GM19324 (cell line): ENCODE measurements around the gene GPR108.
"Not testable (repeated sequence)": the region's sequence is repeated elsewhere in the genome, so short reads cannot be mapped to it uniquely, and the experiment has no call there.

Source experiments
- ATAC-seq: cut with Tn5 transposase; IDR thresholded peaks from one replicate; pipeline ENCODE4 v1.9.1; 2021; ENCODE audit warnings: mild to moderate bottlenecking, moderate library complexity; ENCODE audit not compliant: unreplicated experiment, low FRiP score

The GPR108 gene

DNA sequence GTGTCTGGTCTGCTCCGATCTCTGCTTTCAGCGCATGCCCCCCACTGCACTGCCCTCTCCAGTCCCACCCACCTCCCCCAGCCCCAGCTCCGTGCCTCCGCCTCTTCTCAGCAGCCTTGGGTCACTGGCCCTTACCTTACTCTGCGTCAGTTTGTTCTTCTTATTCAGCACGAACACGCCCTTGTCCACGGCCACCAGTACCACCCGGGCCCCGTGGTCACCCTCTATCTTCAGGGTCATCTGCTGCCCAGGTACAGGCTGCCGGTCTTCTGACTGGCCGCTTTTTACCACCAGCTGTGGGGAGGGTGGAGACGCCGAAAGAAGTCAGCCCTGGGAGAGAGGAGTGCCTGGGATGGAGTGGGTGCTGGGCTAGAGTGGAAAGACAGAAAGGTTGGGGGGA, 27.8 kb downstream of the GPR108 start:
- ATAC-seq: no peak

DNA sequence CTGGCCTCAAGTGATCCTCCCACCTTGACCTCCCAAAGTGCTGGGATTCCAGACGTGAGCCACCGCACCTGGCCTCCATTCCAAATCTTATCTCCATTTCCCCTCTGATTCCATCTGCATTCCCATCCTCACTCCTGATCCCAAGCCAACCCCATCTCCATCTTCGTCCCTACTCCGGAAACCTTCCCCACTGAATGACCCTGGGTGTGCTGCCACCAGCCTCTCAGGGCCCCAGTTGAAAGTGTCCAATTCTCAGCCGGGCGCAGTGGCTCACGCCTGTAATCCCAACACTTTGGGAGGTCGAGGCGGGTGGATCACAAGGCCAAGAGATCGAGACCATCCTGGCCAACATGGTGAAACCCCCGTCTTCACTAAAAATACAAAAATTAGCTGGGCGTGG, 28.5 kb downstream of the GPR108 start:
- ATAC-seq: not testable (repeated sequence)

DNA sequence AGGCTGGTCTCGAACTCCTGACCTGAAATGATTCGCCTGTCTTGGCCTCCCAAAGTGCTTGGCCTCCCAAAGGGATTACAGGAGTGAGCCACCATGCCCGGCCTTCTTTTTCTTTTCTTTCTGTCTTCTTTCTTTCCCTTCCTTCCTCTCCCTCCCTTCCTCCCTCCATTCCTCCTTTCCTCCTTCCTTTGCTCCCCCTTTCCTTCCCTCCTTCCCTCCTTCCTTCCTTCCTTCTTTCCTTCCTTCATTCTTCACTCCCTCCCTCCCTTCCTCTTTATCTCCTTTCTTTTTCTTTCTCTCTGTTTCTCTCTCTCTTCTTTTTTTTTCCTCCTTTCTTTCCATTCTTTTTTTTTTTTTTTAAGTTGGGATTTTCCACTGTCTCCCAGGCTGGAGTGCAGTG, 29.0 kb downstream of the GPR108 start:
- ATAC-seq: no peak

DNA sequence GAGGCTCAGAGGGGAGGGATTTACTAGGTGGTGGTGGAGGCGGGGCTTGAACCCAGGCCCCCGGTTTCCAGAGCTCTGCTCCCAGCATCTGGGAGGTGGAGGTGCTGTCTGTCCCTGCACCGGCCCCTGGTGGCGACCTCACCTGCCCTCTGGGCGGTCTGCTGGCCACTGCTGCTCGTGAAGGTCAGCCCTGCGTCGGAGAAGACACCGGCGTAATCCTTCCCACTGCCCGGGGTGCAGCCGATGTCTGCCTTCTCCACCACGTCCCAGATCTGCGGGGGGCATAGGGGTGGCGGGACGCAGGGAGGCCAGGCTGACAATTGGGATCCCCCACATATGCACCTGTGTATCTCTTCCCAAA, 29.7 kb downstream of the GPR108 start:
- ATAC-seq: no peak

DNA sequence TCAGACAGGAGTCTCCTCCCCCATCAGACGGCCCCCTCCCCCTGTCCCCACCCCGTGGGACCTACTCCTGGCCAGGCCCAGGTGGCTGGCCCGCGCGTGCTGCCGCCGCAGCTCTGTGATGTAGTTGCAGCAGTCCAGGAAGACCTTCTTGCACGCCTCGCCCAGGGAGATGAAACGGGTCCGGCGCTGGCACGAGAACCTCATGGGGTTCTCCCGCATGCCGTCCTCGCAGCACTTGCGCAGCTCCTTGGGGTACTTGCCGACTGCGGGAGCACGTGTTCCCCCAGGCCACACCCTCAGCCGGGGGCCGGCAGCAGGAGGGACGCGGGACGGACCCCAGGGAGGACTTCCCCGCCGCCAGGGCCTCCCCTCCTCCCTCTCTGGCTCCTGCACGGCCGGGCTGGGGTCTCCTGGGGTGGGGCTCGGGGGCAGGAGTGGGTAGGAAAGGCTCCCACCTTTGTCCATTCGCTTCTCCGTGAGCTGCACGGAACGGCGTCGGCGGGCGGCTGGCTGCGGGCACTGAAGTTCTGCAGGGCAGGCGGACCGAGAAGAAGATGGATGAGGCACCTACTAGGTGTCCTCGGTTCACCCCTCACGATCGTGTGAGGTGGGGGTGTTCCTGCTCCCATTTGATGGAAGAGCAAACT, 30.2 kb downstream of the GPR108 start:
- ATAC-seq: no peak

DNA sequence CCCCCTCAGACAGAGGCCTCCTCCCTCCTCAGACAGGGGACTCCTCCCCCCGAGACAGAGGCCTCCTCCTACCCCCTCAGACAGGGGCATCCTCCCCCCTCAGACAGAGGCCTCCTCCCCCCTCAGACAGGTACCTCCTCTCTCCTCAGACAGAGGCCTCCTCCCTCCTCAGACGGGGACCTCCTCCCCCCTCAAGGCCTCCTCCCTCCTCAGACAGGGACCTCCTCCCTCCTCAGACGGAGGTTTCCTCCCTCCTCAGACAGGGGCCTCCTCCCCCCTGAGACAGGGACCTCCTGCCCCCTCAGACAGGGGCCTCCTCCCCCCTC, 30.8 kb downstream of the GPR108 start:
- no peak for ATAC-seq

DNA sequence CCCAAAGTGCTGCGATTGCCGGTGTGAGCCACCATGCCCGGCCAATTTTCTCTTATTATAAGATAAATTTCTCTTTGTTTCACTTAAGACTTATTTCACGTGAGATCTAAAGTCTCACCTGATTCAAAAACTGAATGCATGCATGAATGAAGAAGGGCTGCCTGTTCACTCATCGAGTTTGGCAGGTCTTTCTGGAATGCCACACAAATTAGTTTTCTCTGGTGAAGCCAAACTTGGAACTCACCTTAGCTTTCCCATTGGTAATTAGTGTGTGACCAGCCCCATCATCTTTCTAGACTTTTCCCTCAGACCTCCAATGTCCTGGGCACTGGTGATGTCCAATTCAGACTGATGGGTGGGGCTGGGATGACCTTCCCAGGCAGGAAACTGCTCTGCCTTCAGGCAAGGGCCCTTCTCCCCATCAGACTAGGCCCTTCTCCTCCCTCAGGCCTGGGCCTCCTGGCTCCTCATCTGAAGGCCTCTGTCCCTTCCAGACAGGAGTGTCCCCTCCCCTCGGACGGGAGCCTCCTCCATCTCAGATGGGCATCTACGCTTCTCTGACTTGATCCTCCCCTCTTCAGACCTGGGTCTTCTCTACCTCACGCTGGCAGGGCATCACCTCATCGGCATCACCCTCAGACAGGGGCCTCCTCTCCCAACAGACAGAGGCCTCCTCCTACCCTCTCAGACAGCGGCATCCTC, 31.3 kb downstream of the GPR108 start:
- ATAC-seq: no peak

DNA sequence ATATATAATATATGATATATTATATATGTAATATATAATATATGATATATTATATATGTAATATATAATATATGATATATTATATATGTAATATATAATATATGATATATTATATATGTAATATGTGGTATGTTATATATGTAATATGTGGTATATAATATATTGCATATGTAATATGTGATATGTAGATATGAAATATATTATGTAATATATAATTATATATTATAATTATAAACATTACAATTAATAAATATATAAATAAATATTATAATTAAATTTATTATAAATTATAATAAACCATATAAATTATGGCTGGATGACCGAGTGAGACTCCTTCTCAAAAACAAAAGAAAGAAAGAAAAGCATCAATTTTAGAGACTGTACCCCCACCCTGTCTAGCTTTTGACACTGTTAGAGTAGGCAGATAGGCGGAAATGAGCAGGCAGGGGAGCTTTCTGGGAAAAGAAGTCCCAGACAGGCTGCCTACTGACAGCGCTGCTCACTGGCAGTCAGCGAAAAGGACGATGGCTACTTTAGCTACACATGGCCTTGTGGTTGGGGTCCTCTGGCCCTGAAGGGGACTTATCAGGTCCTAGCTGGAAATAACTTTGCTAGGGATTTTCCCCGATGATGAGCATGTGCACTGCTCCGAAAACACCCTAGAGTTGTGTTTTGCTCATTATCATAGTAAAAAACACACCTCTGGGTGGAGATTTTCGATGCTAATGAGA, 36.6 kb downstream of the GPR108 start:
- no peak for ATAC-seq

DNA sequence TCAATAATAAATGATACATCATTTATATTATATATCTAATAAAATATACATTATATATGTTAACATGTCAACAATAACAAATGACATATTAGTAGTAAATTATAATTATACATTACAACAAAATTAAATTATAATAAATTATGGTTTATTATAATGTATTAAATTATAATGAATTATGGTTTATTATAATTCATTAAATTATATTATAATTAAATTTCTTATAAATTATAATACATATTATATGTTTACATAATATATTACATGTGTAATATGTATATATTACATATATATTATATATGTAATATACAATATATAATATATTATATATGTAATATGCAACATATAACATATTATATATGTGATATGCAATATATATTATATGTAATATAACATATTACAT, 37.4 kb downstream of the GPR108 start:
- ATAC-seq: no peak

DNA sequence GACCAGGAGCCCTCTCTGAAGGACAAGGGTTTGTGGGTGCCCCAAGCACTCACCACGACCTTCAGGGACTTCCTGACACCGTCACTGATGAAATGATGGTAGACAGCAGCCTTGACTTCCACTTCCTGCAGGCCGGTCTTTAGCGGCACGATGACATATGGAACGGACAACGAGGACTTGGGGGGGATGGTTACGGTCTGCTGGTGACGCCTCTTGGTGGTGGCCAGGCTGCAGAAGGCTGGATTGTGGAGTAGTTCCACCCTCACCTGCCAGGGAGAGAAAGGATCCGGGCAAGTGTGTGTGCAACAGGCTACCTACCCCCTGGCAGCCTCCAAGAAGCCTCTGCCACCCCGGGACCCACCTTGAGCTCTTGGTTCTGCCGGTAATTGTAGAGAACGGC, 40.1 kb downstream of the GPR108 start:
- no peak for ATAC-seq

DNA sequence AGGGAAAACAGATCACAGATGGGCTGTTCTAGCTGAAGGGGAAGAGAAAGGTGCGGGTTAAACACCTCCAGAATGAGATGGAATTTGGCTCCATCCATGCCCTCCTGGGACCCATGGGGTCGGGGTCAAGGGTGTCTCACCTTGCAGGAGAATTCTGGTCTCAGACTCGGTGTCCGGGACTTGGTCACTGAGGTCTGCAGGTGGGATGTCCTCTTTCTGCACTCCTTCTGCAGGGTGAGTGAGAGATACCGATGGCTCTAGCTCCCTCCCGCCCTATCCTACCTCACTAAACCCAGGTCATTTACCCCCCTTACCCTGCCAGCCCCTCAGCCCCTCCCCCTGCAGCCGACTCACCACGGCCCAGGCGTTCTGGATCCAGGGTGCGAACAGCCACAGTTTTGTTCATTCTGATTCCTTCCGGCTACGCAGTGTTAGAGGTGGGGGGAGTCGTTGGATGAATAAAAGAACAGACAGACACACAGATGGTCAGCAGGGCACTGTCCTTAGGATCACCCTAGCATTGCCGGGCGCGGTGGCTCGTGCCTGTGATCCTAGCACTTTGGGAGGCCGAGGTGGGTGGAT, 41.0 kb downstream of the GPR108 start:
- no peak for ATAC-seq

DNA sequence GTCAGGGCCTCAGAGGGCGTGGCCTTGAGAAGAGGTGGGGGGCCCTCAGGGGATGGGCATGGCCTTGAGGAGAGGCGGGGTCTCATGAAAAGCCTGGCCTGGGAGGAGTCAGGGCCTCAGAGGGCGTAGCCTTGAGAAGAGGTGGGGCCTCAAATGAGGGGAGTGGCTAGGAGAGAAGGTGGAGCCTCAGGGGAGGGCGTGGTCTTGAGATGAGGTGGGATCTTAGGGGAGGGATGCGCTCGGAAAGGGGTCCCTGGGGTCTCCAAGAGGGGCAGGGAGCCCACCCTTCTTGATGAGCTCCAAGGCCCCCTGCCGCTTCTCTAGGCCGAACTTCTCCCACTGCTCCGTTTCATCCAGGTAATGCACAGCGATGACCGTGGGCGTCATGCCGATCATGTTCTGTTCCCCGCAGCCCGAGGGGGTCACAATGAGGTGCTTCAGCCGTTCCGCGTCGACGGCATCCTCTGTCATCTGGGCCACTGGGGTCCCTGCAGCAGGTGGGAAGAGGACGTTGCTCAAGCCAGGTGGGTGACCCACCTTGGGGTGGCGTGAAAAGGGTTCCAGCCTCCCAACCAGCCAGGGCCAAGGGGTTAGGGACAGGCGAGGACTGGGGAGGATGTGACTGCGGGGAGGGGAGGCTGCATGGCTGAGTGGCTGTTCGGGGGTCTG, 43.1 kb downstream of the GPR108 start:
- no peak for ATAC-seq

DNA sequence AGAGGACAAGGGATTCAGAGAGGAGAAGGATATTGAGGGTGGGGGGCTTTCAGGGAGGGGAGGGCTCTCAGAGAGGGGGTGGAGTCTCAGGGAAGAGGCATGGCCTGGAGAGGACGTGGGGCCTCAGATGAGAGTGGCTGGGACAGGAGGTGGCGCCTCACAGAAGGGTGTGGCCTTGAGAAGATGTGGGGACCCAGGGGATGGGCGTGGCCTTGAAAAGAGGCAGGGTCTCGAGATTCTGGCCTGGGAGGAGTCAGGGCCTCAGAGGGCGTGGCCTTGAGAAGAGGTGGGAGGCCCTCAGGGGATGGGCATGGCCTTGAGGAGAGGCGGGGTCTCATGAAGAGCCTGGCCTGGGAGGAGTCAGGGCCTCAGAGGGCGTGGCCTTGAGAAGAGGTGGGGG, 43.7 kb downstream of the GPR108 start:
- ATAC-seq: no peak

DNA sequence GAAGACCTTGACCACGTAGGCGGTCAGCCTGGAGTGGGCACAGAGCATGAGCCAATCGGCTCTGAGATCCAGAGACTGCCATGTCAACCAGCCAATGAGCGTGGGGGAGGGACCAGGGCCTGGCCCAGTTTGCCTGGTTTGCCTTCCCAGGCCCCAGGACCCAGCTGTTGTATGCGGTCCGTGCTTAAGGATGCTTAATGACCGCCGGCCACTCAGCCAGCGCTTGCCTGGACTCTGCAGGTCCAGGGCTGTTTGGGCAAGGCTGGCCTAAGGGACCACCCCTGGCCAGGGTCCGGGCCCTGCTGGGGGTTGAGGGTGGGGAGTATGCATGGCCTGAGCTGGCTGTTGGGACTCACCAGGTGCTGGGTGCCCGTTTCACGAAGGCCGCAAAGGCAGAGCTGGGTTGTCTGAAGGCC, 44.3 kb downstream of the GPR108 start:
- ATAC-seq: no peak

DNA sequence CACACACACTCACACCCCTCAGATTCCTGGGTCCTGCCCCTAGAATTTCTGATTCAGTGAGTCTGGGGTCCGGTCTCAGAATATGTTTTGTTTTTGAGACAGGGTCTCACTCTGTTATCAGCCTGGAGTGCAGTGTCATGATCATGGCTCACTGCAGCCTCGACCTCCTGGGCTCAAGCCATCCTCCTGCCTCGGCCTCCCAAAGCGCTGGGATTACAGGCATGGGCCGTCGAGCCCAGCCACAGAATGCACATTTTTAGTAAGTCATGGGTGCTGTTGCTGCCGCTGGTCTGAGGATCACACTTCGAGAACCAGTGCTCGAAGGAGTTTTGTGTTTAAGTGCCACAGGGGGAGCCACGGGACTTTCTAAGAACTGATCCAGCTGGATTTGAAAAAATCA, 45.4 kb downstream of the GPR108 start:
- ATAC-seq: no peak

DNA sequence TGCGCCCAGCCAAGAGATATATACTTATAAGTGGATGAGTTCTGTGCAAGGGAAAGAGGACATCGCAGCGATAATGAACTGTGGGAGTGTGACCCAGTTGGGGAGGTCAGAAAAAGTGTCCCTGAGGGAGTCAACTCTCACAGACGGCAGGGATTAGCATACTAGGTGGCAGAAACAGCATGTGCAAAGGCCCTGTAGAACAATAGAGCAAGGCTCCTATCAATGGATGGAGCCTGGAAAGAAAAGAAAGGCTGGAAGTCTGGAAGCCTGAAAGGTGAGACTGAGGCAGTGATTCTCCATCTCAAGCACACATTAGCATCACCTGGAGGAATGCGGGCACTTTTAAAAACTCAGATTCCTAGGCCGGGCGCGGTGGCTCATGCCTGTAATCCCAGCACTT, 46.0 kb downstream of the GPR108 start:
- ATAC-seq: no peak

DNA sequence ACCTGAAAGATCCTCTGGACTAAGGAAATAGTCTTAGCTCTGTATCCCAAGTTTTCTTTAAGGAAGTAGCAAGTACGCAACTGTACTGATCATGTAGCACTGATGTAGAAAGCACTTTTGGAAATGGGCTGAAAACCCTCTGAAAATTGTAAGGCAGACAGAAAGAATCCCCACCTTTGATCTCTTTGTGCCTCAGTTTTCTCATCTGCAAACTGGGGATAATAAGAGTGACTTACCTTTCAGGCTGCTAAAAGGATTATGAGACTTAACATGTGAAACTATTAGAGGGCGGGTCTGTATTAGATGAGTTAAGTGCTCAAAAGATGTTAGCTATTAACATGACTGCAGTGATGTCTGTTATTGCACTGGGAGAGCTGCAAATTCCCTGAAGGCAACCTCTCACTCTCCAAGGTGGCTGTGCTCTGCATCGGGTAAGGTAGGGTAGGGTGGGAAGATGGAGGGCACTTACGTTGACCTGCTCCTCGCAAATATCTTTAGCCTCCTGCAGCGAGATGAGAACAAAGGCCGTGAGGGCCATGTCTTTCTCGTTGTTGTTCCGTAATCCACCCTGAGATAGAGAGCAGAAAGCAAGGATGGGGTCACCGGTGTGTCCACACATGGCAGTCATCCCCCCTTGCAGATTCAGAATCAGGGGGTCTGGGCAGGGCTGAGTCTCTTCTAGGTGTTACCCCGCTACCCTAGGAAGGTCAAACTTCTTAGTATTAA, 47.1 kb downstream of the GPR108 start:
- no peak for ATAC-seq

DNA sequence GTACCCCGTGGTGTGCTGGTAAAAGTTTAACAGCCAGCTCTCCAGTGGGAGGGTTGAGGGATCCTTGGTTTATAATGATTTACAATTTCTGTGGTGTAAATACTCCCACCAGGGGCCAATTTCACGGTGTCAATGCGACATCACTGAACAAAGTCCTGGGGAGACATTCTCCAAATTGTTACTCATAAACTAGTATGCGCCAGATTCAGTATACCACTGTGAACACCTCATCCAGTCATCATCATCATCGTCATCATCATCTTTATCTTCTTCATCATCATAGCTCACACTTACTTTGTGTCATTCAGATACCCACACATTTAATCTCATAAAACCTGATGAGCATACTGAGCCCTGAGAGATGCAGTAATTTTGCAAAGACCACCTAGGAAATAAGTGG, 50.3 kb downstream of the GPR108 start:
- no peak for ATAC-seq

DNA sequence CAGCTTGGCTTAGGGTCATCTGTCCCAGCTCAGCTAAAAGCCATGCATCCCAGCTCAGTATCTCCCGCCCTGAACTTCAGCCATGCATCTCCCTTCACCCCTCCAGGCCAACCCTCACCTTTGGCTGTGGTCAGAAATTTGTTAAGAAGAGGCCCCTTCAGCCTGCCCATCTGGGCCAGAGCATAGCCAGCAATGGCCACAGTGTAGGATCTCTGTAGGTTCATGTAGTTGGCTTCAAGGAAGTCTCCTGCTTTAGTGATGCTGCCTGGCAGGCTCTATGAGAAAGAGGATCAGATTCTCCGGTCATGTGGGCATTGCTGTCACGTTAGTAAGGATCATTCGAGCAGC, 50.8 kb downstream of the GPR108 start:
- ATAC-seq: no peak

DNA sequence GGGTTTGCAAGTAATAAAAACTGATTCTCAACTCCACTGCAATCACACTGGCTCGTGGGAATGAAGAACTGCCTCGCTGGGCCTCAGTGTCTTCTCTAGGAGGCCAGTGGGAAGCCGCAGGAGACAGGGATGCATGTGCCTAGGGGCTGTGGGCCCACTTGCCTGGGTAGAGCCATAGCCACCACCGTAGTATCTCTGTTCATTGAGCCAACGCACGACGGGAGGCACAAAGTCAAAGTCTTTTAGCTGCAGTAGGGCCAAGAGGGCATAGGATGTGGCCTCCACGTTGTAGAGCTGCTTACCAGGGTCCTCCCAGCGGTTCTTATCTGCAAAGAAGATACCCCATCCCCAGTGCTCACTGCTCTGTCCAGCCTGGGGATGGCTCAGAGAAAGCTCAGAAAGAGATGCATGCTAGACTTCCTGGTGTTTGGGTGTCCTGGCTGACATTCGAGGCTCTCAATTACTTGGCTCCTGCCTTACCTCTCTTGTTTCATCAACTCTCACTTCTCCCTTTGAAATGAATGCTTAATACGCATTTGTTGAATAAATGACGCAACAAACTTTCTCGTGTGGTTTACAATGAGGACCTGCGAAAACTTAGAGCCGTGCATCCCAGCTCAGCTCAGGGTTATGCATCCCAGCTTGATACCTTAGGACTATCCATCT, 51.3 kb downstream of the GPR108 start:
- ATAC-seq: no peak
